Measurements from ENCODE around the gene USP17L10.
"Not testable (repeated sequence)": the region's sequence is repeated elsewhere in the genome, so short reads cannot be mapped to it uniquely, and the experiment has no call there.

DNA sequence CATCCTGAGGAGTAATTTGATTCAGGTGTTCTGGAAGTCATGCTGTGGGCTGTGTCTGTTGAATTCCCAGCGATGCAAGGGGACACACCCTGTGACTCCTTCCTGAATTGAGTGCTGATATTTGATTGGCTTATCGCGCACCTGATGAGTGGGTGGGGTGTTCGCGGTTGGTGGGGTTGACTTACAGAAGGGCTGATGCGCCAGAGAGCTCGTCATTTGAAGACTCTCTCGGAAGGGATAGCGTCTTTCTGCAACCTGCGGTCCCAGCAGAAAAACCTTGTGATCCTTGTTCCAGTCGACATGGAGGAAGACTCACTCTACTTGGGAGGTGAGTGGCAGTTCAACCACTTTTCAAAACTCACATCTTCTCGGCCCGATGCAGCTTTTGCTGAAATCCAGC, 9.4 kb downstream of the USP17L10 start, which contains the start of gene USP17L12:
- TF ChIP-seq, protein P1, sequence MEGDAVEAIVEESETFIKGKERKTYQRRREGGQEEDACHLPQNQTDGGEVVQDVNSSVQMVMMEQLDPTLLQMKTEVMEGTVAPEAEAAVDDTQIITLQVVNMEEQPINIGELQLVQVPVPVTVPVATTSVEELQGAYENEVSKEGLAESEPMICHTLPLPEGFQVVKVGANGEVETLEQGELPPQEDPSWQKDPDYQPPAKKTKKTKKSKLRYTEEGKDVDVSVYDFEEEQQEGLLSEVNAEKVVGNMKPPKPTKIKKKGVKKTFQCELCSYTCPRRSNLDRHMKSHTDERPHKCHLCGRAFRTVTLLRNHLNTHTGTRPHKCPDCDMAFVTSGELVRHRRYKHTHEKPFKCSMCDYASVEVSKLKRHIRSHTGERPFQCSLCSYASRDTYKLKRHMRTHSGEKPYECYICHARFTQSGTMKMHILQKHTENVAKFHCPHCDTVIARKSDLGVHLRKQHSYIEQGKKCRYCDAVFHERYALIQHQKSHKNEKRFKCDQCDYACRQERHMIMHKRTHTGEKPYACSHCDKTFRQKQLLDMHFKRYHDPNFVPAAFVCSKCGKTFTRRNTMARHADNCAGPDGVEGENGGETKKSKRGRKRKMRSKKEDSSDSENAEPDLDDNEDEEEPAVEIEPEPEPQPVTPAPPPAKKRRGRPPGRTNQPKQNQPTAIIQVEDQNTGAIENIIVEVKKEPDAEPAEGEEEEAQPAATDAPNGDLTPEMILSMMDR (IDR thresholded peaks at IDR 0.05) = not testable (repeated sequence)
- TF ChIP-seq POLR2A (IDR thresholded peaks at IDR 0.05) = not testable (repeated sequence)

Measured in sigmoid colon (tissue), 3 donors.